Endothelial cell (in vitro differentiated cells): Measurements from ENCODE around the gene UXS1. TPM values are rescaled to one million over a fixed set of nuclear protein-coding genes. Genes with fewer than 3 reads are reported as not detected.

Source experiments
- DNase-seq: peaks from one replicate; pipeline ENCODE4 v3.0.0; 2021; ENCODE audit warnings: low spot score
- H3K27ac Mint-ChIP-seq: one replicate; pipeline ENCODE4 v1.8.0; 2021; ENCODE audit warnings: mixed read lengths, inconsistent platforms; ENCODE audit not compliant: unreplicated experiment
- H3K27me3 Mint-ChIP-seq: one replicate; pipeline ENCODE4 v1.8.0; 2021; ENCODE audit warnings: mild to moderate bottlenecking, moderate library complexity, mixed read lengths, inconsistent platforms; ENCODE audit not compliant: unreplicated experiment
- H3K36me3 Mint-ChIP-seq: one replicate; pipeline ENCODE4 v1.8.0; 2021; ENCODE audit warnings: mild to moderate bottlenecking, low read depth, mixed read lengths, inconsistent platforms; ENCODE audit not compliant: unreplicated experiment
- H3K4me1 Mint-ChIP-seq: one replicate; pipeline ENCODE4 v1.8.0; 2021; ENCODE audit warnings: mild to moderate bottlenecking, mixed read lengths, inconsistent platforms; ENCODE audit not compliant: unreplicated experiment
- H3K4me3 Mint-ChIP-seq: one replicate; pipeline ENCODE4 v1.8.0; 2021; ENCODE audit warnings: mild to moderate bottlenecking, mixed read lengths, inconsistent platforms; ENCODE audit not compliant: unreplicated experiment
- H3K9me3 Mint-ChIP-seq: one replicate; pipeline ENCODE4 v1.8.0; 2021; ENCODE audit warnings: mixed read lengths, inconsistent platforms; ENCODE audit not compliant: unreplicated experiment
- total RNA-seq: library from RNA; stranded (reverse); fragmentation: NEBNext Ultra II Directional; extraction: Animal tissue kit (Norgen Biotek cat#: 25700); gene quantifications from one replicate; pipeline ENCODE4 v1.2.1, GENCODE V29; 2021; ENCODE audit not compliant: unreplicated experiment
- TF ChIP-seq, protein P1 (sequence below): fragments of 200-600 bp; sonication (generic); IDR thresholded peaks from one replicate; pipeline ENCODE4 v1.5.0; 2021; ENCODE audit warnings: antibody characterized with exemption; ENCODE audit not compliant: unreplicated experiment

UXS1 gene
- total RNA-seq, 1 donor from 2014 or later, result 60.4 TPM

DNA sequence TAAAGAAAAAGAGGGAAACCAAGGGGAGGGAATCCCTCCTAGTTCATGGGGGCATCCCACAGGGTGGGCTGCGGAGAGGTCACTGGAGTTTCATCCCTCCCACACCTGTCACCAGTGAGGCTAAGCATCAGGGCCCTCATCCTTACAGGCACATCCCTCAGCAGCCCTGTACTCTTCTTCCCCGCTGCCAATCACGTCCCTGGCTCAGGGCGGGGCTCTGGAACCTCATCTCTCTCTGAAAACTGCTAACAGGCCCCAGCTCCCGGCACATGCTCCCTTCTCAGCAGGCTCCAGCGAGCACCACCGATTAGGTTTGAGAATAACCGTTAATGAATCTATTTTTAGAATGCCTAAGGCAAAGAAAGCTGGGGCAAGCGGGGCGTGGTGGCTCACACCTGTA is 13.0 kb downstream of the UXS1 start:
- Mint-ChIP-seq H3K36me3 (no peaks in the 10 kb centered on the region), H3K4me1 (no peaks in the 10 kb centered on the region), H3K27ac (no peak overlapping the region), H3K9me3 (no peaks in the 10 kb centered on the region), H3K27me3 (no peaks in the 10 kb centered on the region), H3K4me3 (no peak overlapping the region)
- TF ChIP-seq, protein P1, sequence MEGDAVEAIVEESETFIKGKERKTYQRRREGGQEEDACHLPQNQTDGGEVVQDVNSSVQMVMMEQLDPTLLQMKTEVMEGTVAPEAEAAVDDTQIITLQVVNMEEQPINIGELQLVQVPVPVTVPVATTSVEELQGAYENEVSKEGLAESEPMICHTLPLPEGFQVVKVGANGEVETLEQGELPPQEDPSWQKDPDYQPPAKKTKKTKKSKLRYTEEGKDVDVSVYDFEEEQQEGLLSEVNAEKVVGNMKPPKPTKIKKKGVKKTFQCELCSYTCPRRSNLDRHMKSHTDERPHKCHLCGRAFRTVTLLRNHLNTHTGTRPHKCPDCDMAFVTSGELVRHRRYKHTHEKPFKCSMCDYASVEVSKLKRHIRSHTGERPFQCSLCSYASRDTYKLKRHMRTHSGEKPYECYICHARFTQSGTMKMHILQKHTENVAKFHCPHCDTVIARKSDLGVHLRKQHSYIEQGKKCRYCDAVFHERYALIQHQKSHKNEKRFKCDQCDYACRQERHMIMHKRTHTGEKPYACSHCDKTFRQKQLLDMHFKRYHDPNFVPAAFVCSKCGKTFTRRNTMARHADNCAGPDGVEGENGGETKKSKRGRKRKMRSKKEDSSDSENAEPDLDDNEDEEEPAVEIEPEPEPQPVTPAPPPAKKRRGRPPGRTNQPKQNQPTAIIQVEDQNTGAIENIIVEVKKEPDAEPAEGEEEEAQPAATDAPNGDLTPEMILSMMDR, result no peak
- DNase-seq, result no peak

- no peaks in the 10 kb centered on the region for H3K36me3 Mint-ChIP-seq
- H3K27ac Mint-ChIP-seq, result no peak overlapping the region
- no peaks in the 10 kb centered on the region for H3K4me1 Mint-ChIP-seq
- no peaks in the 10 kb centered on the region for H3K9me3 Mint-ChIP-seq
- H3K4me3 Mint-ChIP-seq, result no peak overlapping the region
- TF ChIP-seq, protein P1, result no peak
- no peak for DNase-seq
- no peaks in the 10 kb centered on the region for H3K27me3 Mint-ChIP-seq
Observed at GRCh38 chr2:106180602-106181001, 13.5 kb downstream of the UXS1 start.

GRCh38 chr2:106178716-106179115 is 15.4 kb downstream of the UXS1 start:
- DNase-seq, result no peak
- no peaks in the 10 kb centered on the region for H3K27me3 Mint-ChIP-seq
- no peak overlapping the region for H3K27ac Mint-ChIP-seq
- H3K4me1 Mint-ChIP-seq, result no peaks in the 10 kb centered on the region
- H3K9me3 Mint-ChIP-seq, result no peaks in the 10 kb centered on the region
- H3K4me3 Mint-ChIP-seq, result no peak overlapping the region
- no peaks in the 10 kb centered on the region for H3K36me3 Mint-ChIP-seq
- TF ChIP-seq, protein P1, result no peak

DNA sequence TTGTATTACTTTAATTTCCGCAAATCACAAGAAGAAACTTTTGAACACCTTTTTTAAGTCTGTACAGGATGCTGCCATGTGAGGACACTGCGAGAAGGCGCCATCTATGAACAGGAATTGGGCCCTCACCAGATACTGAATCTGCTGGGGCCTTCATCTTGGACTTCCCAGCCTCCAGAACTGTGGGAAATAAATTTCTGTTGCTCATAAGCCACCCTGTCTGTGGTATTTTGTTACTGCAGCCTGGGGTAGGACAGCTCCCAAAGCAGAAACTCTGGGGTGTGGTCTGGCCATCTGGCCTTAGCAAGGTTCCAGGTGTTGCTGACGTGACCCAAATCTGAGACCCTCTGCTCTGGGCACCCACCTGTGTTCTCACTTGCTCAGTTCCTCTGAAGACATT is 16.5 kb downstream of the UXS1 start:
- H3K36me3 Mint-ChIP-seq, result no peaks in the 10 kb centered on the region
- TF ChIP-seq, protein P1, result no peak
- no peaks in the 10 kb centered on the region for H3K4me1 Mint-ChIP-seq
- H3K27ac Mint-ChIP-seq, result no peak overlapping the region
- H3K9me3 Mint-ChIP-seq, result no peaks in the 10 kb centered on the region
- H3K4me3 Mint-ChIP-seq, result no peak overlapping the region
- DNase-seq, result no peak
- H3K27me3 Mint-ChIP-seq, result no peaks in the 10 kb centered on the region

DNA sequence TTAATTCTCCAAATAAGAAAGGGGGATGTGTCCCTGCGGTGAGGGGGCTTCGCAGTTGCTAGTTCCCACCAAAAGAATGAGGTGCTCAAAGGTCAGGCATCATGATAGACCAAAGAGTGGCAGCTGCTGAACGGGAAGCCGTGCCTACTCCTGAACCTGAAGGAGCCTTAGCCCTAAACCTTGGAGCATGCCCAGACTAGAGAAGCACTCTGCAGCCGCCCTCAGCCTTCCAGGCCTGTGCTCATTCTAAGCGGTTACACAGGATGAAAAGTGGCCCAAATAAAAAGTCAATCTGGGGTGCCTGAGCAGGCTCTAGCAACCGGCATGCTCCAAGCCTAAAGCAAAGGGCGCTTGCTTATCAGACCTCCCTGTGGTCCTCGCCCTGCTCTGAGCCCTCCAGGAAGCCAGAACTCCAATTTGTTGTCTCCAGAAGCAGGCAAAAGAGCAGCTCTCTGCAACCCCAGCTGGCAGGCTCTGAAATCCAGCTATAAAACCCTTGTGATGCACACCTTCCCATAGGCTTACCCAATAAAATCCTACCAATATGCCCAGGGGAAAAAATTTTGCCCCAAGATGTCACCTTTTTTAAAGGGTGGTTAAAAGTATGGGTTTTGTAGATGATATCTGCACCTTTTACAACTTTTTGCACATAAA is 17.5 kb downstream of the UXS1 start:
- Mint-ChIP-seq H3K9me3 (no peaks in the 10 kb centered on the region), H3K27ac (no peak overlapping the region), H3K36me3 (no peaks in the 10 kb centered on the region), H3K4me3 (no peak overlapping the region), H3K4me1 (no peaks in the 10 kb centered on the region), H3K27me3 (no peaks in the 10 kb centered on the region)
- TF ChIP-seq, protein P1, result no peak
- no peak for DNase-seq
